Measurements from ENCODE around the gene C6orf136. TPM values are rescaled to one million over a fixed set of nuclear protein-coding genes. Genes with fewer than 3 reads are reported as not detected.
A peak's percentile ranks its signal among the peaks of the same experiment; 100 is the strongest.

C6orf136 gene
- total and polyA plus RNA-seq, 9 of the 15 experiments (the other 6 are each of a cell fraction or from before 2014, with no cell fraction given): 14.1 to 63.1 (median 18.4) TPM

- TF ChIP-seq VEZF1 (CRISPR knock-in tag; IDR thresholded peaks at IDR 0.05) (peak; percentile 68), YY1 (IDR thresholded peaks at IDR 0.05; ENCODE audit: borderline replicate concordance in 1 of 3, control insufficient read depth in 1 of 3, extremely low read depth in 1 of 3, insufficient read depth in 3 of 3, insufficient read length in 1 of 3, insufficient replicate concordance in 2 of 3, low read depth in 1 of 3, low read length in 2 of 3) (peak in 1 of 3 experiments; percentile 88), SRSF1 (IDR thresholded peaks at IDR 0.05; ENCODE audit: low read depth, low read length) (no peak), MYBL2 (IDR thresholded peaks at IDR 0.05; ENCODE audit: low read depth) (0 out of 2 replicates have a peak, but pooled peaks have one; percentile 15), MYBL2 (CRISPR knock-in tag; IDR thresholded peaks at IDR 0.05; ENCODE audit: borderline replicate concordance) (no peak), HNRNPH1 (optimal IDR thresholded peaks at IDR 0.05; ENCODE audit: low read depth, low read length) (peak; percentile 63), ZNF316 (IDR thresholded peaks at IDR 0.05) (no peak), SMARCB1 (IDR thresholded peaks at IDR 0.05; ENCODE audit: insufficient read length, low read depth) (no peak), E2F3 (CRISPR knock-in tag; IDR thresholded peaks at IDR 0.05) (no peak), KLF6 (CRISPR knock-in tag; IDR thresholded peaks at IDR 0.05; ENCODE audit: borderline replicate concordance) (no peak), SUPT5H (IDR thresholded peaks at IDR 0.05) (peak; percentile 98), ATF6 (CRISPR knock-in tag; IDR thresholded peaks at IDR 0.05) (no peak), SREBF2 (CRISPR knock-in tag; IDR thresholded peaks at IDR 0.05) (no peak), ZNF77 (CRISPR knock-in tag; IDR thresholded peaks at IDR 0.05) (peak; percentile 94), ZNF507 (tag; conservative IDR thresholded peaks at IDR 0.05) (no peak), PTRF (tag; IDR thresholded peaks at IDR 0.05) (peak; percentile 59; the same call in 1 of the 2 replicates), WHSC1 (IDR thresholded peaks at IDR 0.05; ENCODE audit: low read length) (no peak), HEY1 (CRISPR knock-in tag; IDR thresholded peaks at IDR 0.05; ENCODE audit: borderline replicate concordance) (0 out of 2 replicates have a peak, but pooled peaks have one; percentile 43), ZNF583 (CRISPR knock-in tag; IDR thresholded peaks at IDR 0.05) (no peak), HES1 (IDR thresholded peaks at IDR 0.05; ENCODE audit: low read depth) (no peak), BCLAF1 (IDR thresholded peaks at IDR 0.05; ENCODE audit: borderline replicate concordance in 1 of 2, control insufficient read depth in 1 of 2, low read depth in 2 of 2, low read length in 1 of 2) (peak in 1 of 2 experiments; percentile 42; a peak in 1 of 4 replicates)
These were observed 31.5 kb upstream of the C6orf136 start (continued) for GRCh38 chr6:30615219-30615957.

All from K562 (cell line).